ENCODE data around the gene CYP19A1.

DNA sequence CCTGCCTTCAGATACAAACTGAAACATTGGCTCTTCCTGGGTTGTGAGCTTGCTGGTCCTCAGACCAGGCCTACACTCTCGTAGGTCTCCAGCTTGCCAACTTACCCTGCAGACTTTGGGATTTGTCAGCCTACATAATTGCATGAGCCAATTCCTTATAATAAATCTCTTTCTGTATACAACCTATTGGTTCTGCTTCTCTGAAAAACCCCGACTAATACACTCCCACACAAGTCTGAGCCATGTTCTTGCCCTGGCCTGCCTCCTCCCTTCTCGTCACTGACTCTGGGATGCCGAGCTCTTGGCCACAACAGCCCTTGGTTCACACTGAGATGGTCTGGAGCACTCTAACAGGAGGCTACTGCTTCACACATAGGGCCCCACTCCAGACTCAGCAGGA is 9.5 kb downstream of the CYP19A1 start:
- TF ChIP-seq, protein P1, sequence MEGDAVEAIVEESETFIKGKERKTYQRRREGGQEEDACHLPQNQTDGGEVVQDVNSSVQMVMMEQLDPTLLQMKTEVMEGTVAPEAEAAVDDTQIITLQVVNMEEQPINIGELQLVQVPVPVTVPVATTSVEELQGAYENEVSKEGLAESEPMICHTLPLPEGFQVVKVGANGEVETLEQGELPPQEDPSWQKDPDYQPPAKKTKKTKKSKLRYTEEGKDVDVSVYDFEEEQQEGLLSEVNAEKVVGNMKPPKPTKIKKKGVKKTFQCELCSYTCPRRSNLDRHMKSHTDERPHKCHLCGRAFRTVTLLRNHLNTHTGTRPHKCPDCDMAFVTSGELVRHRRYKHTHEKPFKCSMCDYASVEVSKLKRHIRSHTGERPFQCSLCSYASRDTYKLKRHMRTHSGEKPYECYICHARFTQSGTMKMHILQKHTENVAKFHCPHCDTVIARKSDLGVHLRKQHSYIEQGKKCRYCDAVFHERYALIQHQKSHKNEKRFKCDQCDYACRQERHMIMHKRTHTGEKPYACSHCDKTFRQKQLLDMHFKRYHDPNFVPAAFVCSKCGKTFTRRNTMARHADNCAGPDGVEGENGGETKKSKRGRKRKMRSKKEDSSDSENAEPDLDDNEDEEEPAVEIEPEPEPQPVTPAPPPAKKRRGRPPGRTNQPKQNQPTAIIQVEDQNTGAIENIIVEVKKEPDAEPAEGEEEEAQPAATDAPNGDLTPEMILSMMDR (IDR thresholded peaks at IDR 0.05; ENCODE audit: low read depth, low read length), result no peak
- TF ChIP-seq EZH2phosphoT487 (IDR thresholded peaks at IDR 0.05; ENCODE audit: low read depth), result no peak

All from OCI-LY3 (cell line).